NCI-H2081 treated with DMSO at 0.1 percent for 48 hours (cell line): ENCODE data around the gene MINDY2.

Source experiments
- DNase-seq: peaks from one replicate; lab custom pipeline; 2025; lab: John Stamatoyannopoulos, UW

MINDY2 gene

GRCh38 chr15:58886921-58887320 is 115.8 kb downstream of the MINDY2 start:
- DNase-seq: no peak

- DNase-seq: no peak
Measured at GRCh38 chr15:58889363-58889762, 118.3 kb downstream of the MINDY2 start.

GRCh38 chr15:58898150-58898680 is 127.1 kb downstream of the MINDY2 start:
- DNase-seq: no peak

GRCh38 chr15:58900631-58901030 is 129.5 kb downstream of the MINDY2 start:
- DNase-seq: no peak

- no peak for DNase-seq
Measured at GRCh38 chr15:58908550-58909309, 137.6 kb downstream of the MINDY2 start.

GRCh38 chr15:58909616-58910015 is 138.5 kb downstream of the MINDY2 start:
- no peak for DNase-seq

- no peak for DNase-seq
Measured at GRCh38 chr15:58910456-58910855, 139.4 kb downstream of the MINDY2 start.
